CD14-positive monocyte (primary cell): ENCODE results near the gene PRKCQ. TPM values are rescaled to one million over a fixed set of nuclear protein-coding genes. Genes with fewer than 3 reads are reported as not detected.

Experiments used
- DNase-seq, 3 donors: peaks; one replicate each; pipeline ENCODE4 v3.0.0-alpha.2; 2011 to 2022
- H2AFZ ChIP-seq: 2 replicates; pipeline ENCODE4 v1.6.0; 2012; ENCODE audit warnings: mild to moderate bottlenecking, low read depth, low read length, inconsistent platforms; ENCODE audit not compliant: insufficient read depth, poor library complexity, severe bottlenecking
- H3K27ac ChIP-seq, 2 donors: 1 replicate in 1 of 2; 2 replicates in 1 of 2; pipeline ENCODE4 v1.5.1; 2012 to 2013; ENCODE audit warnings: low read length in 2 of 2, control low read depth in 1 of 2, inconsistent platforms in 1 of 2, low read depth in 1 of 2, mild to moderate bottlenecking in 1 of 2
- H3K27me3 ChIP-seq, 2 donors: one replicate each; pipeline versions ENCODE4 v1.6.0 to v1.6.1; 2011 to 2013; ENCODE audit warnings: low read length in 2 of 2; ENCODE audit not compliant: control insufficient read depth in 2 of 2, insufficient read depth in 2 of 2
- H3K36me3 ChIP-seq, 2 donors: replicated peaks in 1 of 2; 1 replicate in 1 of 2; 2 replicates in 1 of 2; pipeline versions ENCODE4 v1.5.1 to v1.6.1; 2012 to 2013; ENCODE audit warnings: low read length in 2 of 2, control low read depth in 1 of 2, inconsistent platforms in 1 of 2, mild to moderate bottlenecking in 1 of 2; ENCODE audit not compliant: insufficient read depth in 2 of 2, control insufficient read depth in 1 of 2
- H3K4me1 ChIP-seq, 2 donors: 1 replicate in 1 of 2; 2 replicates in 1 of 2; pipeline versions ENCODE4 v1.5.1 to v1.6.1; 2012 to 2013; ENCODE audit warnings: low read length in 2 of 2, control low read depth in 1 of 2, inconsistent platforms in 1 of 2, mild to moderate bottlenecking in 1 of 2, moderate library complexity in 1 of 2; ENCODE audit not compliant: insufficient read depth in 2 of 2, control insufficient read depth in 1 of 2
- H3K4me2 ChIP-seq: replicated peaks from 2 replicates; pipeline ENCODE3; 2012; ENCODE audit warnings: low read length, moderate library complexity, mild to moderate bottlenecking; ENCODE audit not compliant: poor library complexity, severe bottlenecking; ENCODE audit errors: extremely low read depth
- H3K4me3 ChIP-seq, 3 experiments: fragments of 200-600 bp in 1 of 3; sonication (generic) in 1 of 3; replicated peaks in 1 of 3; 1 replicate in 2 of 3; 2 replicates in 1 of 3; pipeline ENCODE4 v1.5.1; 2011 to 2013; ENCODE audit warnings: low read length in 3 of 3, mild to moderate bottlenecking in 3 of 3, control low read depth in 2 of 3, low read depth in 2 of 3, inconsistent platforms in 1 of 3, moderate library complexity in 1 of 3
- H3K79me2 ChIP-seq: 2 replicates; pipeline ENCODE4 v1.6.0; 2012; ENCODE audit warnings: mild to moderate bottlenecking, control low read depth, inconsistent platforms, low read length, moderate library complexity; ENCODE audit not compliant: insufficient read depth
- H3K9ac ChIP-seq: 2 replicates; pipeline ENCODE4 v1.6.0; 2017; ENCODE audit warnings: low read length, mild to moderate bottlenecking; ENCODE audit not compliant: insufficient read depth, poor library complexity, severe bottlenecking
- H3K9me3 ChIP-seq, 2 donors: replicated peaks in 1 of 2; 1 replicate in 1 of 2; 2 replicates in 1 of 2; pipeline versions ENCODE4 v1.5.1 to v1.6.1; 2012 to 2013; ENCODE audit warnings: low read length in 2 of 2, control low read depth in 1 of 2; ENCODE audit not compliant: control insufficient read depth in 1 of 2, insufficient read depth in 1 of 2
- H4K20me1 ChIP-seq: 2 replicates; pipeline ENCODE4 v1.6.0; 2012; ENCODE audit warnings: mild to moderate bottlenecking, low read length, control low read depth, moderate library complexity; ENCODE audit not compliant: insufficient read depth
- H3K27ac Mint-ChIP-seq, 7 donors: one replicate each; pipeline ENCODE4 v1.8.0; 2020; ENCODE audit warnings: mild to moderate bottlenecking in 7 of 7, mixed read lengths in 7 of 7, moderate library complexity in 6 of 7, inconsistent platforms in 2 of 7
- H3K27me3 Mint-ChIP-seq, 3 donors: one replicate each; pipeline ENCODE4 v1.8.0; 2021 to 2022; ENCODE audit warnings: low read depth in 3 of 3, mild to moderate bottlenecking in 3 of 3, mixed read lengths in 3 of 3, moderate library complexity in 3 of 3, inconsistent platforms in 1 of 3
- H3K36me3 Mint-ChIP-seq, 2 donors: one replicate each; pipeline ENCODE4 v1.8.0; 2020; ENCODE audit warnings: mixed read lengths in 2 of 2, inconsistent platforms in 1 of 2, mild to moderate bottlenecking in 1 of 2
- H3K4me1 Mint-ChIP-seq: one replicate; pipeline ENCODE4 v1.8.0; 2020; ENCODE audit warnings: mild to moderate bottlenecking, mixed read lengths
- H3K4me3 Mint-ChIP-seq, 2 donors: one replicate each; pipeline ENCODE4 v1.8.0; 2020; ENCODE audit warnings: mild to moderate bottlenecking in 2 of 2, mixed read lengths in 2 of 2, moderate library complexity in 1 of 2
- H3K9me3 Mint-ChIP-seq, 7 donors: one replicate each; pipeline ENCODE4 v1.8.0; 2020 to 2022; ENCODE audit warnings: mixed read lengths in 7 of 7, mild to moderate bottlenecking in 6 of 7, moderate library complexity in 6 of 7, inconsistent platforms in 2 of 7
- WGBS: methylation state at CpG from one replicate; pipeline ENCODE4 v1.1.5; 2013; ENCODE audit warnings: missing lambda C conversion rate; ENCODE audit not compliant: insufficient coverage; 5-methylcytosine and 5-hydroxymethylcytosine counted together
- intact Hi-C, 2 donors: fragments of 100-400 bp; cut with micrococcal nuclease; formaldehyde crosslinking; loops; one replicate each; pipeline versions ENCODE4 v1.15.0 to v1.15.1; 2023
- polyA plus RNA-seq, 3 donors: library from polyadenylated mRNA; depleted of rRNA in 1 of 3; unstranded in 2 of 3; stranded (reverse) in 1 of 3; fragments of 300-500 nt in 2 of 3; fragments of >200 nt in 1 of 3; fragmentation: Illumina TruSeq in 2 of 3; gene quantifications; 1 replicate in 2 of 3; 2 replicates in 1 of 3; pipeline ENCODE4 v1.2.3, GENCODE V29; 2012 to 2021
- TF ChIP-seq, protein P1 (sequence below): fragments of 200-600 bp; IDR thresholded peaks from one replicate; pipeline ENCODE4 v1.8.0; 2022; ENCODE audit warnings: antibody characterized with exemption, mild to moderate bottlenecking

The PRKCQ gene
- polyA plus RNA-seq, 3 donors: 0.01 to 0.29 (median 0.09) TPM

DNA sequence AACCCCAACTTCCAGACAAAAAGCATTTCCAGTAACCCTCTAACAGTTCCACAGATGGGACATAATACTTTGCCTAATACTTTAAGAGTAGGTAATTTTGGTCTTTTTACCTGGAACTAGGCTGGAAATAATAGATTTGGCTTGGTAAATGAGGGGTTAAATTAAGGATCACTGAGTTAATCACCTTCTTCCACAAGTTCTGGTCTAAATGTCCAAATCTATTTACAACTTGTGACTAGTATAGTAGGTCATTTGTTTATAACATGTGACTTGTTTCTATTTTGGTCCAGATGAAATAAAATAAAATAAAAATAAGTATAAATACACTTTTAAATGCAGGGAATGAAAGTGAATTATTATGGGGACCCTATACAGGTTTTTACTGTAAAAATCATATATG is 80.1 kb downstream of the PRKCQ start:
- Mint-ChIP-seq H3K27ac (no peak overlapping the region), H3K9me3 (no peaks in the 10 kb centered on the region), H3K27me3 (peaks cover 0 to 2% (median 0%) of the 10 kb centered on the region in 3 donors), H3K4me3 (no peak overlapping the region), H3K36me3 (no peaks in the 10 kb centered on the region), H3K4me1 (peaks cover 14% of the 10 kb centered on the region)
- H2AFZ ChIP-seq: no peak overlapping the region
- no peak overlapping the region for H3K27ac ChIP-seq
- intact Hi-C loops: no loop called here
- H3K9me3 ChIP-seq: no peaks in the 10 kb centered on the region
- no peak overlapping the region for H3K4me2 ChIP-seq
- H4K20me1 ChIP-seq: no peaks in the 10 kb centered on the region
- no peaks in the 10 kb centered on the region for H3K36me3 ChIP-seq
- DNase-seq: no peak
- no peak overlapping the region for H3K9ac ChIP-seq
- H3K79me2 ChIP-seq: no peaks in the 10 kb centered on the region
- H3K4me3 ChIP-seq: no peak overlapping the region
- peaks cover 22 to 27% of the 10 kb centered on the region in 2 donors for H3K4me1 ChIP-seq
- no peaks in the 10 kb centered on the region for H3K27me3 ChIP-seq
- TF ChIP-seq, protein P1, sequence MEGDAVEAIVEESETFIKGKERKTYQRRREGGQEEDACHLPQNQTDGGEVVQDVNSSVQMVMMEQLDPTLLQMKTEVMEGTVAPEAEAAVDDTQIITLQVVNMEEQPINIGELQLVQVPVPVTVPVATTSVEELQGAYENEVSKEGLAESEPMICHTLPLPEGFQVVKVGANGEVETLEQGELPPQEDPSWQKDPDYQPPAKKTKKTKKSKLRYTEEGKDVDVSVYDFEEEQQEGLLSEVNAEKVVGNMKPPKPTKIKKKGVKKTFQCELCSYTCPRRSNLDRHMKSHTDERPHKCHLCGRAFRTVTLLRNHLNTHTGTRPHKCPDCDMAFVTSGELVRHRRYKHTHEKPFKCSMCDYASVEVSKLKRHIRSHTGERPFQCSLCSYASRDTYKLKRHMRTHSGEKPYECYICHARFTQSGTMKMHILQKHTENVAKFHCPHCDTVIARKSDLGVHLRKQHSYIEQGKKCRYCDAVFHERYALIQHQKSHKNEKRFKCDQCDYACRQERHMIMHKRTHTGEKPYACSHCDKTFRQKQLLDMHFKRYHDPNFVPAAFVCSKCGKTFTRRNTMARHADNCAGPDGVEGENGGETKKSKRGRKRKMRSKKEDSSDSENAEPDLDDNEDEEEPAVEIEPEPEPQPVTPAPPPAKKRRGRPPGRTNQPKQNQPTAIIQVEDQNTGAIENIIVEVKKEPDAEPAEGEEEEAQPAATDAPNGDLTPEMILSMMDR: no peak

DNA sequence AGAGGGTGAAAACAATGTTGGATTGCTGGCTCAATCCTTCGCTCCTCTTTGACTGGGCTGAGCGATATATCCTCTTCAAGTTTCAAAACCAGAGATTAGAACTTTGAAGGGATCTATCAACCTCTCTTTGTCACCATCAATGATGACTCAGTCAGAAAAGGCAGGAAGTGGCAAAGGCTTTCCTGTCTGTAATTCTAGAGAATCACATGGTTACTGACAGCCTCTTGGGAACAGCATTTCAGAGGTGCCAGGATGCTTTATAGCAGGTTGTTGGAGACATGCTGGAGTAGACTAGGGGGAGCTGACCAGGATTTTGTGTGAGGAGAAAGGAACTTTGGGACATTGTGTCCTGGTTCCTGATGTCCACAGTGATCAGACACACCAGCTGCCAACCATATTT is 81.3 kb downstream of the PRKCQ start:
- peak; percentile 48 to 77 (median 73) for DNase-seq
- Mint-ChIP-seq H3K9me3 (no peaks in the 10 kb centered on the region), H3K36me3 (no peaks in the 10 kb centered on the region), H3K27me3 (peaks cover 0 to 2% (median 0%) of the 10 kb centered on the region in 3 donors), H3K4me3 (peak overlapping the region in 1 of 2 donors; percentile 35), H3K4me1 (peaks cover 14% of the 10 kb centered on the region), H3K27ac (peak overlapping the region; percentile 17 to 70 (median 63))
- Histone ChIP-seq H3K4me1 (peaks cover 26 to 39% of the 10 kb centered on the region in 2 donors), H3K9me3 (no peaks in the 10 kb centered on the region), H3K4me2 (peak overlapping the region; percentile 8), H4K20me1 (no peaks in the 10 kb centered on the region), H3K27ac (peak overlapping the region in 1 of 2 donors; percentile 47), H3K27me3 (no peaks in the 10 kb centered on the region), H3K79me2 (no peaks in the 10 kb centered on the region), H3K9ac (no peak overlapping the region), H2AFZ (peak overlapping the region; percentile 12), H3K36me3 (no peaks in the 10 kb centered on the region), H3K4me3 (peak overlapping the region in 1 of 3 experiments; percentile 19)
- TF ChIP-seq, protein P1: no peak
- WGBS: no CpG with 5 or more reads among the region's 2 CpGs
- intact Hi-C loops: no loop called here
